ENCODE data around the gene OTC.
A peak's percentile ranks its signal among the peaks of the same experiment; 100 is the strongest.

Gene OTC

GRCh38 chrX:38352362-38352761 lies at the start of gene OTC:
OTC (plus strand) TSS chrX:38352604; CDS start chrX:38352697, 93 bp downstream.
- no peak within 1 kb of the TSS for H3K4me3 ChIP-seq (ENCODE audit: low read length)
- no peak for DNase-seq (ENCODE audit: low read depth)
- TF ChIP-seq, protein P1, sequence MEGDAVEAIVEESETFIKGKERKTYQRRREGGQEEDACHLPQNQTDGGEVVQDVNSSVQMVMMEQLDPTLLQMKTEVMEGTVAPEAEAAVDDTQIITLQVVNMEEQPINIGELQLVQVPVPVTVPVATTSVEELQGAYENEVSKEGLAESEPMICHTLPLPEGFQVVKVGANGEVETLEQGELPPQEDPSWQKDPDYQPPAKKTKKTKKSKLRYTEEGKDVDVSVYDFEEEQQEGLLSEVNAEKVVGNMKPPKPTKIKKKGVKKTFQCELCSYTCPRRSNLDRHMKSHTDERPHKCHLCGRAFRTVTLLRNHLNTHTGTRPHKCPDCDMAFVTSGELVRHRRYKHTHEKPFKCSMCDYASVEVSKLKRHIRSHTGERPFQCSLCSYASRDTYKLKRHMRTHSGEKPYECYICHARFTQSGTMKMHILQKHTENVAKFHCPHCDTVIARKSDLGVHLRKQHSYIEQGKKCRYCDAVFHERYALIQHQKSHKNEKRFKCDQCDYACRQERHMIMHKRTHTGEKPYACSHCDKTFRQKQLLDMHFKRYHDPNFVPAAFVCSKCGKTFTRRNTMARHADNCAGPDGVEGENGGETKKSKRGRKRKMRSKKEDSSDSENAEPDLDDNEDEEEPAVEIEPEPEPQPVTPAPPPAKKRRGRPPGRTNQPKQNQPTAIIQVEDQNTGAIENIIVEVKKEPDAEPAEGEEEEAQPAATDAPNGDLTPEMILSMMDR (IDR thresholded peaks at IDR 0.05; ENCODE audit: insufficient read depth, low read depth, low read length, missing control alignments) = no peak

DNA sequence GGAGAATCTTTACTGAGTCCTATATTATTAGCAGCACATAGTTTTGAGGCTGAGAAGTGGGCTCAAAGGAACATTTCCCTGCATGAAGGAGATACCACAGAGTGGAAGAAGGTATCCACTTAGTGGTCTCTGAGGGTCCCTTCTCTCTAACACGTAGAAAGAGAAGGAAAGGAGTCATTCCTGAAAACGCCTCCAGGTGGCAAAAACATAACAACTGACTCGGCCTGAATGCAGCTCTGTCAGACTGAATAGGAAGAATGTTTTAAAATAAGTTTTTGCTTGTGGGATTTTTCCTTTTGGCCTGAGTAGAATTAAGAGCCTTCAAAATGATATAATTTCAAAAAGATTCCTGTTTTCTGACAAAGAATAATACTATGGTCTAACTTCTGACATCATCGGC lies 48.4 kb upstream of the OTC start:
- DNase-seq (ENCODE audit: low read depth) = peak; percentile 19
- no peak overlapping the region for H3K4me3 ChIP-seq (ENCODE audit: low read length)
- TF ChIP-seq, protein P1 (IDR thresholded peaks at IDR 0.05; ENCODE audit: insufficient read depth, low read depth, low read length, missing control alignments) = peak; percentile 48

GRCh38 chrX:38305971-38306370 lies 46.4 kb upstream of the OTC start:
- no peak overlapping the region for H3K4me3 ChIP-seq (ENCODE audit: low read length)
- no peak for DNase-seq (ENCODE audit: low read depth)
- TF ChIP-seq, protein P1 (IDR thresholded peaks at IDR 0.05; ENCODE audit: insufficient read depth, low read depth, low read length, missing control alignments) = no peak

GRCh38 chrX:38311743-38312142 lies 40.7 kb upstream of the OTC start:
- H3K4me3 ChIP-seq (ENCODE audit: low read length) = no peak overlapping the region
- DNase-seq (ENCODE audit: low read depth) = no peak
- TF ChIP-seq, protein P1 (IDR thresholded peaks at IDR 0.05; ENCODE audit: insufficient read depth, low read depth, low read length, missing control alignments) = no peak

DNA sequence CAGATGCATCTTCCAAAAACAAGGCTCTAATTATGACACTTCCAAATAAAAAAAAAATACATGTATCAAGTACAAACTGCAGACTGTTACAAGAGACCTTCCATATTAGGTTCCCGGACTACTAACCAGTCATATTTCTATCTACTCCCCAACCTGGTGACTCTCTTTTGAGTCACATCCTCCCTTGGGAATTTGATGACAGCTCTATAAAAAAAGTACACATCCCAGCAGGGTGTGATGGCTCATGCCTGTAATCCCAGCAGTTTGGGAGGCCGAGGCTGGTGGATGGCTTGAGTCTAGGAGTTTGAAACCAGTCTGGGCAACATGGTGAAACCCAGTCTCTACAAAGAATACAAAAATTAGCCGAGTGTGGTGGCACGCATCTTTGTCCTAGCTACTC lies 40.0 kb upstream of the OTC start:
- peak; percentile 84 for DNase-seq (ENCODE audit: low read depth)
- TF ChIP-seq, protein P1 (IDR thresholded peaks at IDR 0.05; ENCODE audit: insufficient read depth, low read depth, low read length, missing control alignments) = no peak
- no peak overlapping the region for H3K4me3 ChIP-seq (ENCODE audit: low read length)

DNA sequence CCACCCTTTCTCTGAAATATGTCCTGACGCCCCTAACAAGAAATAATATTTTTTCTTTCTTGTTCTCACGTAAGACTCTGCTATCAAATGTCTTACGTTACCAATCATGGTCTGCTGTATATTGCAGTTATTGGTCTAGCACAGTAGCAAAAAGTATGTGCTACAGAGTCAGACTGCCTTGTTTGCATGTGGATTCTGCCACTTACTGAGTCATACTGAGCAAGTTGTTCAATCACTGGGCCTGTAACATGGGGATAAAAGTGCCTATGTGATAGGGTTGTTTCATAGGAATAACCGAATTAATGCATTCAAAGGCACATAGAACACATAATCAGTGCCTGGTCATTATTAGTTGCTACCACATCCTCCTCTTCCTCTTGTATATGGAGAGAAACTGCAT lies 39.2 kb upstream of the OTC start:
- peak; percentile 47 for DNase-seq (ENCODE audit: low read depth)
- TF ChIP-seq, protein P1 (IDR thresholded peaks at IDR 0.05; ENCODE audit: insufficient read depth, low read depth, low read length, missing control alignments) = no peak
- H3K4me3 ChIP-seq (ENCODE audit: low read length) = no peak overlapping the region

DNA sequence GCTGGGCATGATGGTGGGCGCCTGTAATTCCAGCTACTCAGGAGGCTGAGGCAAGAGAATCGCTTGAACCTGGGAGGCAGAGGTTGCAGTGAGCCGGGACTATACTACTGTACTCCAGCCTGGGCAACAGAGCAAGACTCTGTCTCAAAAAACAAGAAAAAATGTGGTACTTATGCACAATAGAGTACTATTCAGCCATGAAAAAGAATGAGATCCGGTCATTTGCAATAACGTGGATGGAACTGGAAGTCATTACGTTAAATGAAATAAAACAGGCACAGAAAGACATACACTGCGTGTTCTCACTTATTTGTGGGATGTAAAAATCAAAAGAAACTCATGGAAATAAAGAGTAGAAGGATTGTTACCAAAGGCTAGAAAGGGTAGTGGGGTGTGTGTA lies 37.2 kb upstream of the OTC start:
- TF ChIP-seq, protein P1 (IDR thresholded peaks at IDR 0.05; ENCODE audit: insufficient read depth, low read depth, low read length, missing control alignments) = no peak
- H3K4me3 ChIP-seq (ENCODE audit: low read length) = no peak overlapping the region
- no peak for DNase-seq (ENCODE audit: low read depth)
